ENCODE results near the gene MAPKBP1.
A peak's percentile ranks its signal among the peaks of the same experiment; 100 is the strongest.
"Not testable (repeated sequence)": the region's sequence is repeated elsewhere in the genome, so short reads cannot be mapped to it uniquely, and the experiment has no call there.

Gene MAPKBP1, protein sequence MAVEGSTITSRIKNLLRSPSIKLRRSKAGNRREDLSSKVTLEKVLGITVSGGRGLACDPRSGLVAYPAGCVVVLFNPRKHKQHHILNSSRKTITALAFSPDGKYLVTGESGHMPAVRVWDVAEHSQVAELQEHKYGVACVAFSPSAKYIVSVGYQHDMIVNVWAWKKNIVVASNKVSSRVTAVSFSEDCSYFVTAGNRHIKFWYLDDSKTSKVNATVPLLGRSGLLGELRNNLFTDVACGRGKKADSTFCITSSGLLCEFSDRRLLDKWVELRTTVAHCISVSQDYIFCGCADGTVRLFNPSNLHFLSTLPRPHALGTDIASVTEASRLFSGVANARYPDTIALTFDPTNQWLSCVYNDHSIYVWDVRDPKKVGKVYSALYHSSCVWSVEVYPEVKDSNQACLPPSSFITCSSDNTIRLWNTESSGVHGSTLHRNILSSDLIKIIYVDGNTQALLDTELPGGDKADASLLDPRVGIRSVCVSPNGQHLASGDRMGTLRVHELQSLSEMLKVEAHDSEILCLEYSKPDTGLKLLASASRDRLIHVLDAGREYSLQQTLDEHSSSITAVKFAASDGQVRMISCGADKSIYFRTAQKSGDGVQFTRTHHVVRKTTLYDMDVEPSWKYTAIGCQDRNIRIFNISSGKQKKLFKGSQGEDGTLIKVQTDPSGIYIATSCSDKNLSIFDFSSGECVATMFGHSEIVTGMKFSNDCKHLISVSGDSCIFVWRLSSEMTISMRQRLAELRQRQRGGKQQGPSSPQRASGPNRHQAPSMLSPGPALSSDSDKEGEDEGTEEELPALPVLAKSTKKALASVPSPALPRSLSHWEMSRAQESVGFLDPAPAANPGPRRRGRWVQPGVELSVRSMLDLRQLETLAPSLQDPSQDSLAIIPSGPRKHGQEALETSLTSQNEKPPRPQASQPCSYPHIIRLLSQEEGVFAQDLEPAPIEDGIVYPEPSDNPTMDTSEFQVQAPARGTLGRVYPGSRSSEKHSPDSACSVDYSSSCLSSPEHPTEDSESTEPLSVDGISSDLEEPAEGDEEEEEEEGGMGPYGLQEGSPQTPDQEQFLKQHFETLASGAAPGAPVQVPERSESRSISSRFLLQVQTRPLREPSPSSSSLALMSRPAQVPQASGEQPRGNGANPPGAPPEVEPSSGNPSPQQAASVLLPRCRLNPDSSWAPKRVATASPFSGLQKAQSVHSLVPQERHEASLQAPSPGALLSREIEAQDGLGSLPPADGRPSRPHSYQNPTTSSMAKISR (N-terminal part only)

GRCh38 chr15:41774062-41774881, at the start of gene MAPKBP1:
Gene MAPKBP1 (plus strand): TSS chr15:41774484. CDS start chr15:41775276, 792 bp downstream.
- peak; percentile 74 for DNase-seq (ENCODE audit: low spot score)

- no peak for DNase-seq (ENCODE audit: low spot score)
Measured at GRCh38 chr15:41727143-41727542, 47.1 kb upstream of the MAPKBP1 start.

DNA sequence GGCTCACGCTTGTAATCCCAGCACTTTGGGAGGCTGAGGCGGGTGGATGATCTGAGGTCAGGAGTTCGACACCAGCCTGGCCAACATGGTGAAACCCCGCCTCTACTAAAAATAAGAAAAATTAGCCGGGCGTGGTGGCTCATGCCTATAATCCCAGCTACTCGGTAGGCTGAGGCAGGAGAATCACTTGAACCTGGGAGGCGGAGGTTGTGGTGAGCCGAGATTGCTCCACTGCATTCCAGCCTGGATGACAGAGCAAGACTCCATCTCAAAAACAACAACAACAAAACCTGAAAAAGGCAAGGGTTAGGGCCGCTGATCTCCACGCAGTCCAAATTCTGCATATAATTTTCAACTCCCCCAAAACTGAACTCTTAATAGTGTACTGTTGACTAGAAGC, 46.2 kb upstream of the MAPKBP1 start:
- DNase-seq (ENCODE audit: low spot score): not testable (repeated sequence)

GRCh38 chr15:41730543-41730942, 43.7 kb upstream of the MAPKBP1 start:
- DNase-seq (ENCODE audit: low spot score): no peak

GRCh38 chr15:41732483-41732882, 41.8 kb upstream of the MAPKBP1 start:
- no peak for DNase-seq (ENCODE audit: low spot score)

GRCh38 chr15:41734079-41734478, 40.2 kb upstream of the MAPKBP1 start:
- no peak for DNase-seq (ENCODE audit: low spot score)

DNA sequence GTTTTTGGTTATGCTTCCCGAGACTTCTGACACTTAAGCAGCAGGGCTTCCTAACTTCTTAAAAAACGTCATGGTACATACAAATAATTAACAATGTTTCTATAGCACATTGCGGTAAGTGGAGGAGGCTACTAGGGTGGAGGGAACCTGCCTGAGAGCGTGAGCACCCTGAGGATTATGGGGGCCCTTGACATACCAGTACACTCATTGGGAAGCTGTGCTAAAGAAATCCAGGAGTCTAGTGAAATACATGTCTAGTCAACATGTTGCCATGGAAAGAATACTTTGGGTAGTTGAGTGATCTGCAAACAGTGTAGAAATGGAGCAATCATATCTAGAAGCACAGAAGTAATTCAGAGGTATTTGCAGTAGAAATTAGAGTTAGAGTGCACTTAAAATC, 39.2 kb upstream of the MAPKBP1 start:
- no peak for DNase-seq (ENCODE audit: low spot score)

- DNase-seq (ENCODE audit: low spot score): not testable (repeated sequence)
Measured at GRCh38 chr15:41735492-41735891, 38.8 kb upstream of the MAPKBP1 start.

DNA sequence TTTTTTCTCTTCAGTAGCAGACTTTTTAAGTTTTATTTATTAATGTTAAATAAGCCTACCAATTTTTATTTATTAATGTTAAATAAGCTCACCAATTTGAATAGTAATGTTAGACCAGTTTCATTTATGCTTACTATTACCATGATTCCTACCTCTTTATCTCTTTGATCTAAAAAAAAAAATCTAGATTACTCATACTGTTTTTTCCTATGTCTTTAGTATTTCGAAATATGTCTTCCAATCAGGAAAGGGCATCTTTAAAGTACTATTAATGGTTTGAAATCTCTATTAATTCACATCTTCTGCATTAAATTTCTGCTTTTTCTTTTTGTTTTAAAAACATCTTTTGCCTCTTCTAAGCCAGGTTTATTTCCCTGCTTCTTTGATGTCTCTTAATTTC, 27.5 kb upstream of the MAPKBP1 start:
- DNase-seq (ENCODE audit: low spot score): no peak

- DNase-seq (ENCODE audit: low spot score): no peak
Measured at GRCh38 chr15:41756198-41756597, 18.1 kb upstream of the MAPKBP1 start.

- peak; percentile 57 for DNase-seq (ENCODE audit: low spot score)
Measured at GRCh38 chr15:41772720-41773331, 1.5 kb upstream of the MAPKBP1 start.

GRCh38 chr15:41773332-41773728, 954 bp upstream of the MAPKBP1 start:
- DNase-seq (ENCODE audit: low spot score): no peak

- no peak for DNase-seq (ENCODE audit: low spot score)
Measured at GRCh38 chr15:41773729-41774061, 589 bp upstream of the MAPKBP1 start.

- DNase-seq (ENCODE audit: low spot score): no peak
Measured at GRCh38 chr15:41774882-41775417, 666 bp downstream of the MAPKBP1 start.

DNA sequence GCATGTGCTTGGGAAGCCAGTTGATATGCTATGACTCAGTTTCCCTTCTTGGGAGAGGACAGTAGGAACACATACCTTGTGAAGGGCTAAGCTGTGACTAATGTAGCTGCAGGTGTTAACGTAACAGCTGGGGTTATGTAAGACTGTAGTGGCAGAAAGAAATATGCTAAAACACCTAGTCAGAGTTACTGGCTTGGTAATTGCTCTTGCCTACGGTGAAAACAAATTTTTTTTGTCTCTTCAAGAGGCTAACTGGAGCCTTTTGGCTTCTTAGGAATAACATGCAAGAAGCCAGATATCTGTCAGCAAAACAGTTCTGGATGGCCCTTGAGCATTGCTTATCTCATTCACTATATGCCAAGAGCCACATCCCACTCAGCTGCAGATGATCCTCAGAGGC, 1.4 kb downstream of the MAPKBP1 start:
- no peak for DNase-seq (ENCODE audit: low spot score)

- DNase-seq (ENCODE audit: low spot score): no peak
Measured at GRCh38 chr15:41777421-41777973, 3.2 kb downstream of the MAPKBP1 start.

DNA sequence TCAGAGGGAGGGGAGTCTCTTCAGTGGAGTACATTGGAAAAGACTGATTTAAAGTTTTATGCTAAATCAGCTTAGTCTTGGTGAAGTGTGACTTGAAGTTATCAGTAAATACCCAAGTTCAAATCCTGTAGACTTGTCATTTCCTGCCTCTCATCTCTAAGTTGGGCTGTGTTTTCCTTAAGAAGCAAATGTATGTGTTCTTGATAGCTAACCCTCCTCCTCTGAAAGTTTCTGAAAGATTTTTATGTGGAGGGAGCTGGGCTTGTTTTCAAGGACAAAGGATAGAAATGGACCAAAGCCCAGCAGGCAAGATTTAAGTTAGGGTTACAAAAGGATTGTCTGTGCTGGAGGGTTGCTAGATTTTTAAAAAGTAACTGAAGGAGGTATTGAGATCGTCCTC, 4.2 kb downstream of the MAPKBP1 start:
- no peak for DNase-seq (ENCODE audit: low spot score)

- DNase-seq (ENCODE audit: low spot score): no peak
Measured at GRCh38 chr15:41779662-41780157, 5.4 kb downstream of the MAPKBP1 start.

- DNase-seq (ENCODE audit: low spot score): no peak
Measured at GRCh38 chr15:41780266-41780665, 6.0 kb downstream of the MAPKBP1 start.

DNA sequence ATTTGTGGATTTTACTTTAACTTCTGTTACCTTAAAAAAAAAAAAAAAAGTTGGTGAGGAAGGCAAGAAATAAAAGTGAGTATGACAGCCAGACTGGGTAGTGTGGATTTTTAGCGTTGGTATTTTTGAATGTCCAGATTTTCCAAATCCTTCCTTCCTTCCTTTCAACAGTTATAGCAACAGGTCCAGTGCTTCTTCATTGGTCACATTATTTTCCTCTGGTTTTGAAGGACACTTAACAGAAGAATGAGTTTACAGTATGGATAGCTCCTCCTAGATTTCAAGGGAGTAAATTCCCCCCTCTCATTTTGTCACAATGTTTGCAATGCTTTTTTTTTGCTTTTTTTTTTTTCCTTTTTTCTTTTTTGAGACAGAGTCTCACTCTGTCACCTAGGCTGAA, 6.4 kb downstream of the MAPKBP1 start:
- DNase-seq (ENCODE audit: low spot score): no peak
